ENCODE data around the gene C7orf57.
"Not testable (repeated sequence)": the region's sequence is repeated elsewhere in the genome, so short reads cannot be mapped to it uniquely, and the experiment has no call there.

C7orf57 gene

GRCh38 chr7:48063985-48064384 lies 28.6 kb downstream of the C7orf57 start:
- no peak for TF ChIP-seq CTCF (IDR thresholded peaks at IDR 0.05)
- TF ChIP-seq ZFX (IDR thresholded peaks at IDR 0.05; ENCODE audit: borderline replicate concordance): no peak
- H3K27ac ChIP-seq: no peak overlapping the region

GRCh38 chr7:48067475-48067874 lies 32.1 kb downstream of the C7orf57 start:
- H3K27ac ChIP-seq: no peak overlapping the region

GRCh38 chr7:48074204-48074654 lies 38.9 kb downstream of the C7orf57 start:
- no peak overlapping the region for H3K27ac ChIP-seq
- TF ChIP-seq ZFX (IDR thresholded peaks at IDR 0.05; ENCODE audit: borderline replicate concordance) (no peak), CTCF (IDR thresholded peaks at IDR 0.05) (no peak)

More at GRCh38 chr7:48067475-48067874, 32.1 kb downstream of the C7orf57 start:
- TF ChIP-seq CTCF (IDR thresholded peaks at IDR 0.05) (no peak), ZFX (IDR thresholded peaks at IDR 0.05; ENCODE audit: borderline replicate concordance) (no peak)

- TF ChIP-seq CTCF (IDR thresholded peaks at IDR 0.05) (no peak), ZFX (IDR thresholded peaks at IDR 0.05; ENCODE audit: borderline replicate concordance) (no peak)
- no peak overlapping the region for H3K27ac ChIP-seq
Observed at GRCh38 chr7:48077423-48077822, 42.1 kb downstream of the C7orf57 start.

- TF ChIP-seq CTCF (IDR thresholded peaks at IDR 0.05) (no peak), ZFX (IDR thresholded peaks at IDR 0.05; ENCODE audit: borderline replicate concordance) (no peak)
- no peak overlapping the region for H3K27ac ChIP-seq
Observed at GRCh38 chr7:48078470-48078869, 43.1 kb downstream of the C7orf57 start.

- not testable (repeated sequence) for H3K27ac ChIP-seq
Observed at GRCh38 chr7:48082378-48082777, 47.0 kb downstream of the C7orf57 start.

- no peak overlapping the region for H3K27ac ChIP-seq
- TF ChIP-seq ZFX (IDR thresholded peaks at IDR 0.05; ENCODE audit: borderline replicate concordance): no peak
Observed at GRCh38 chr7:48083114-48083830, 47.9 kb downstream of the C7orf57 start.

GRCh38 chr7:48084727-48085432 lies 49.5 kb downstream of the C7orf57 start:
- no peak for TF ChIP-seq CTCF (IDR thresholded peaks at IDR 0.05)
- no peak overlapping the region for H3K27ac ChIP-seq
